Panc1 (cell line): Measurements from ENCODE around the gene E2F6. TPM values are rescaled to one million over a fixed set of nuclear protein-coding genes. Genes with fewer than 3 reads are reported as not detected.

Experiments
- ATAC-seq: fragments of 200-7000 bp; cut with Tn5 transposase; 2 replicates; pipeline ENCODE4 v1.9.1; 2020; ENCODE audit warnings: mild to moderate bottlenecking, moderate library complexity
- BruUV-seq: library from RNA; stranded (reverse); fragments of 400-500 nt; replicated peaks from 2 replicates; lab custom pipeline; 2021; lab: Mats Ljungman, UMichigan
- CTCF ChIA-PET: fragments of 300-600 bp; sonication (Branson Sonifier 250); formaldehyde crosslinking; loops from one replicate; lab custom pipeline; 2022; ENCODE audit warnings: antibody characterized with exemption; lab: Charles Lee
- POLR2A ChIA-PET: fragments of 300-600 bp; sonication (Branson Sonifier 250); formaldehyde crosslinking; loops from one replicate; lab custom pipeline; 2022; ENCODE audit warnings: antibody characterized with exemption; lab: Charles Lee
- DNase-seq: peaks from one replicate; pipeline ENCODE4 v3.0.0-alpha.2; 2010; ENCODE audit warnings: low read depth, low spot score
- H3K27ac ChIP-seq: 2 replicates; pipeline ENCODE4 v1.5.1; 2011; ENCODE audit warnings: mild to moderate bottlenecking, low read length, inconsistent platforms
- H3K27me3 ChIP-seq: fragments of 200-500 bp; sonication (Bioruptor generic); 2 replicates; pipeline ENCODE4 v1.6.0; 2014; ENCODE audit warnings: low read length, inconsistent platforms; ENCODE audit not compliant: control insufficient read depth, insufficient read depth
- H3K36me3 ChIP-seq: fragments of 200-500 bp; sonication (Bioruptor generic); 2 replicates; pipeline ENCODE4 v1.5.1; 2014; ENCODE audit warnings: inconsistent platforms, mild to moderate bottlenecking, low read length, moderate library complexity; ENCODE audit not compliant: control insufficient read depth, insufficient read depth
- H3K4me1 ChIP-seq: 2 replicates; pipeline ENCODE4 v1.5.1; 2011; ENCODE audit warnings: inconsistent platforms, mild to moderate bottlenecking, low read length, moderate library complexity; ENCODE audit not compliant: control insufficient read depth, insufficient read depth
- H3K4me3 ChIP-seq, 2 experiments: 2 replicates each; pipeline ENCODE4 v1.5.1; 2011 to 2012; ENCODE audit warnings: low read depth in 2 of 2, low read length in 2 of 2, mild to moderate bottlenecking in 2 of 2, inconsistent platforms in 1 of 2, moderate library complexity in 1 of 2
- H3K9me3 ChIP-seq: fragments of 200-500 bp; sonication (Bioruptor generic); 2 replicates; pipeline ENCODE4 v1.5.1; 2014; ENCODE audit warnings: low read depth, mild to moderate bottlenecking, inconsistent platforms, low read length, moderate library complexity; ENCODE audit not compliant: control insufficient read depth, insufficient read depth
- CTCF ChIP-seq: fragments of 450-650 bp; IDR thresholded peaks from 2 replicates; pipeline ENCODE4 v1.5.1; 2017; ENCODE audit warnings: mild to moderate bottlenecking
- POLR2AphosphoS5 ChIP-seq: IDR thresholded peaks from 2 replicates; pipeline ENCODE4 v1.6.1; 2012; ENCODE audit warnings: mild to moderate bottlenecking, low read depth, low read length, moderate library complexity
- REST ChIP-seq, 2 experiments: IDR thresholded peaks; 2 replicates each; pipeline ENCODE4 v1.6.1; 2011 to 2012; ENCODE audit warnings: low read depth in 2 of 2, control low read depth in 1 of 2, low read length in 1 of 2, mild to moderate bottlenecking in 1 of 2, moderate library complexity in 1 of 2; ENCODE audit not compliant: insufficient read depth in 1 of 2
- SIN3A ChIP-seq: IDR thresholded peaks from 2 replicates; pipeline ENCODE4 v1.6.1; 2012; ENCODE audit warnings: low read depth, mild to moderate bottlenecking, low read length, moderate library complexity, borderline replicate concordance; ENCODE audit not compliant: insufficient read depth
- TCF7L2 ChIP-seq: IDR thresholded peaks from 2 replicates; pipeline ENCODE4 v1.6.1; 2011; ENCODE audit warnings: mild to moderate bottlenecking, low read depth, low read length, inconsistent platforms
- in situ Hi-C: cut with HindIII; loops from 2 replicates; pipeline ENCODE4 v1.10.0; 2016; ENCODE audit warnings: low sequenced_read_pairs, low pct_unique_long_range_greater_than_20kb
- intact Hi-C: fragments of 100-400 bp; cut with micrococcal nuclease; formaldehyde crosslinking; loops from one replicate; pipeline ENCODE4 v1.10.0; 2022; ENCODE audit not compliant: unreplicated experiment
- total RNA-seq: library from RNA; stranded (reverse); gene quantifications from one replicate; pipeline ENCODE4 v1.2.1, GENCODE V29; 2021; ENCODE audit not compliant: unreplicated experiment

E2F6 gene
- total RNA-seq, 1 experiment from 2014 or later: 23.9 TPM

GRCh38 chr2:11513319-11513718 lies 47.4 kb upstream of the E2F6 start:
- in situ Hi-C loops: no loop called here
- TF ChIP-seq TCF7L2: no peak
- TF ChIP-seq CTCF: no peak
- no peak for TF ChIP-seq SIN3A
- POLR2A ChIA-PET: no interaction called here
- intact Hi-C loops: no loop called here
- Histone ChIP-seq H3K4me3 (no peak overlapping the region), H3K27ac (no peak overlapping the region), H3K4me1 (no peaks in the 10 kb centered on the region), H3K9me3 (no peaks in the 10 kb centered on the region), H3K36me3 (no peaks in the 10 kb centered on the region), H3K27me3 (0 out of 2 replicates have a peak, but pooled peaks cover 2% of the 10 kb centered on the region)
- BruUV-seq: no TSS peak
- DNase-seq (no peak), ATAC-seq (no peak)
- CTCF ChIA-PET: no interaction called here

GRCh38 chr2:11512431-11512830 lies 46.5 kb upstream of the E2F6 start:
- H3K9me3 ChIP-seq: no peaks in the 10 kb centered on the region
- H3K27ac ChIP-seq: no peak overlapping the region
- in situ Hi-C loops (no loop called here), intact Hi-C loops (no loop called here)
- TF ChIP-seq CTCF: no peak
- TF ChIP-seq POLR2AphosphoS5: no peak
- no peak for TF ChIP-seq TCF7L2
- no peak for TF ChIP-seq REST (IDR thresholded peaks at IDR 0.05; ENCODE audit: insufficient read depth in 1 of 2, low read depth in 2 of 2, low read length in 1 of 2)
- no peak for TF ChIP-seq SIN3A
- no peaks in the 10 kb centered on the region for H3K4me1 ChIP-seq
- 0 out of 2 replicates have a peak, but pooled peaks cover 2% of the 10 kb centered on the region for H3K27me3 ChIP-seq
- DNase-seq: no peak
- ChIA-PET CTCF (no interaction called here), POLR2A (no interaction called here)
- no peak overlapping the region for H3K4me3 ChIP-seq
- no peaks in the 10 kb centered on the region for H3K36me3 ChIP-seq
- ATAC-seq: no peak
- no TSS peak for BruUV-seq
